HUES64 (cell line): ENCODE data around the gene AAMP.
A peak's percentile ranks its signal among the peaks of the same experiment; 100 is the strongest.

ENCODE experiments used
- H3K27ac ChIP-seq: 2 replicates; pipeline ENCODE4 v1.7.0; 2013; ENCODE audit warnings: low read depth, low read length, inconsistent platforms
- H3K27me3 ChIP-seq: 2 replicates; pipeline ENCODE4 v1.6.1; 2013; ENCODE audit warnings: mild to moderate bottlenecking, low read length; ENCODE audit not compliant: insufficient read depth
- H3K36me3 ChIP-seq: 2 replicates; pipeline ENCODE4 v1.6.1; 2013; ENCODE audit warnings: mild to moderate bottlenecking, low read length; ENCODE audit not compliant: insufficient read depth
- H3K4me1 ChIP-seq: 2 replicates; pipeline ENCODE4 v1.6.1; 2013; ENCODE audit warnings: mild to moderate bottlenecking, low read length, moderate library complexity; ENCODE audit not compliant: insufficient read depth
- H3K4me3 ChIP-seq: 2 replicates; pipeline ENCODE4 v1.5.1; 2013; ENCODE audit warnings: mild to moderate bottlenecking, low read length, moderate library complexity
- H3K9ac ChIP-seq: 2 replicates; pipeline ENCODE4 v1.6.1; 2013; ENCODE audit warnings: mild to moderate bottlenecking, low read depth, low read length
- H3K9me3 ChIP-seq: 2 replicates; pipeline ENCODE4 v1.6.1; 2013; ENCODE audit warnings: low read depth, low read length; ENCODE audit not compliant: insufficient read depth
- WGBS: fragments of 150-250, 120-280 bp; methylation state at CpG from one replicate; pipeline ENCODE4 v1.1.7; 2013; ENCODE audit warnings: missing lambda C conversion rate; 5-methylcytosine and 5-hydroxymethylcytosine counted together

AAMP gene

DNA sequence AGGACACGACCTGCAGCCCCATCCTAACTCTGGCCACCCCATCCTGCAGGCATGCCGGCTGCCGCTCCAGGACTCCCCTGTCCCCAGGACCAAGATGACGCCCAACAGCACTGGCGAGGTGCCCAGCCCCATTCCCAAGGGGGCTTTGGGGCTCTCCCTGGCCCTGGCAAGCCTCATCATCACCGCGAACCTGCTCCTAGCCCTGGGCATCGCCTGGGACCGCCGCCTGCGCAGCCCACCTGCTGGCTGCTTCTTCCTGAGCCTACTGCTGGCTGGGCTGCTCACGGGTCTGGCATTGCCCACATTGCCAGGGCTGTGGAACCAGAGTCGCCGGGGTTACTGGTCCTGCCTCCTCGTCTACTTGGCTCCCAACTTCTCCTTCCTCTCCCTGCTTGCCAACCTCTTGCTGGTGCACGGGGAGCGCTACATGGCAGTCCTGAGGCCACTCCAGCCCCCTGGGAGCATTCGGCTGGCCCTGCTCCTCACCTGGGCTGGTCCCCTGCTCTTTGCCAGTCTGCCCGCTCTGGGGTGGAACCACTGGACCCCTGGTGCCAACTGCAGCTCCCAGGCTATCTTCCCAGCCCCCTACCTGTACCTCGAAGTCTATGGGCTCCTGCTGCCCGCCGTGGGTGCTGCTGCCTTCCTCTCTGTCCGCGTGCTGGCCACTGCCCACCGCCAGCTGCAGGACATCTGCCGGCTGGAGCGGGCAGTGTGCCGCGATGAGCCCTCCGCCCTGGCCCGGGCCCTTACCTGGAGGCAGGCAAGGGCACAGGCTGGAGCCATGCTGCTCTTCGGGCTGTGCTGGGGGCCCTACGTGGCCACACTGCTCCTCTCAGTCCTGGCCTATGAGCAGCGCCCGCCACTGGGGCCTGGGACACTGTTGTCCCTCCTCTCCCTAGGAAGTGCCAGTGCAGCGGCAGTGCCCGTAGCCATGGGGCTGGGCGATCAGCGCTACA lies 7.0 kb downstream of the AAMP start:
- no peaks in the 10 kb centered on the region for H3K9me3 ChIP-seq
- H3K27ac ChIP-seq: no peak overlapping the region
- H3K9ac ChIP-seq: no peak overlapping the region
- no peaks in the 10 kb centered on the region for H3K27me3 ChIP-seq
- H3K36me3 ChIP-seq: peaks cover 44% of the 10 kb centered on the region
- 93% methylated on average over 39 of the region's 39 CpGs for WGBS
- H3K4me3 ChIP-seq: no peak overlapping the region
- peaks cover 12% of the 10 kb centered on the region; the same call in 1 of the 2 replicates for H3K4me1 ChIP-seq

DNA sequence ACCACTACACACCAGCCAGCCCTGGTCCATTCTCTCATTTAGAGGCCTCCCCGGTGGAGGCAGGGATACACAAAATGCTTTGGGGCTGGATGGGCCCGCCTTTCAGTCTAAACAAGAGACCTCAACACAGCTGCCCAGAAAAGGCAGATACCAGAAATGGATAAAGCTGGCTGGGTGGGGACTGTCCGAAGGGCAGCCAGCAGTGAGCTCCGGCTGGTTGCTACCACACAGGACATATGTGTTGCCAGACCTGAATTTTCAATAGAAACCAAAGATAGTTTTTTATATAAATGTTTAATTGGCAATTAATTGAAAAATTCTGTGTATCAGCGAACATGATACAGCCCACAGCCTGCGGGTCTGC lies 7.7 kb downstream of the AAMP start:
- Histone ChIP-seq H3K9ac (no peak overlapping the region), H3K27me3 (no peaks in the 10 kb centered on the region), H3K4me1 (peaks cover 12% of the 10 kb centered on the region; the same call in 1 of the 2 replicates), H3K4me3 (no peak overlapping the region), H3K36me3 (peaks cover 39% of the 10 kb centered on the region), H3K9me3 (no peaks in the 10 kb centered on the region), H3K27ac (no peak overlapping the region)
- WGBS: 92% methylated on average over 6 of the region's 6 CpGs

GRCh38 chr2:218261423-218262236 lies 8.3 kb downstream of the AAMP start:
- Histone ChIP-seq H3K4me3 (no peak overlapping the region), H3K27me3 (no peaks in the 10 kb centered on the region), H3K9ac (no peak overlapping the region), H3K27ac (0 out of 2 replicates have a peak overlapping the region, but pooled peaks have one; percentile 43), H3K4me1 (peaks cover 12% of the 10 kb centered on the region; the same call in 1 of the 2 replicates), H3K36me3 (peaks cover 33% of the 10 kb centered on the region), H3K9me3 (no peaks in the 10 kb centered on the region)
- WGBS: 83% methylated on average over 6 of the region's 8 CpGs

DNA sequence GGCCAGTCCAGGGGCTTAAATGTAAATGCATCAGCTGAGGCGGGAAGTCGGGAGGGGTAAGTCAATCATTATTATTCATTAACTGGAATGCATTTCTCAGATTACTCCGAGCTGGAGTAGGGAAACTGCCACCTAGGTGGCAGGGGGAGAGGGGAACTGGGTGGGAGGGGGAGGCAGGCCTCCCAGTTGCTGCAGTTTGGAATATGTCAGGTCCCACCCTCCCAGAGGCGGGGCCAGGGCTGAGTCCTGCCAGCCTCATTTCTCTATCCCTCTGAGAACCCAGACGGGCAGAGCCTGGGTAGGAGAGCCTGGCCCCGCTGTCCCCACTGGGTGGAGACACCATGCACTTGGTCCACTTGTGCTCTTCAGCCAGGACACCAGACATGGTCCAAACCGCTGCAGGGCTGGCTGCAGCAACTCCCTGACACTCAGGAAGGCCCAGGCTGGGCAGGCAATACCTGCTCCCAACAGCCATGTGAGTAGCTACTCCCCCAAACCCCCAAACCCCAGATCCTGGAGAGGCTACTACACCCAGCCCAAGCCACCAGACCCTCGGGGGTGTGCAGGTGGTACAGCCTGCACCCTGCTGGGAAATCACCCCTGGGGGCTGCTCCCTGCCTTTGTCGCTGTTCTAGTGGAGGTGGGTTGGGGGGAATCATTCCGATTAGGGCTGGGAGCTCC lies 9.1 kb downstream of the AAMP start, which contains the start of gene GPBAR1:
GPBAR1 (plus strand) TSS at position 274 of the 681 bp plus-strand sequence. CDS start 1,710 bp downstream, outside the sequence.
- 46% methylated on average over 8 of the region's 10 CpGs for WGBS
- Histone ChIP-seq H3K9me3 (no peaks in the 10 kb centered on the region), H3K4me1 (peaks cover 12% of the 10 kb centered on the region; the same call in 1 of the 2 replicates), H3K9ac (no peak within 1 kb of the TSS), H3K27me3 (no peaks in the 10 kb centered on the region), H3K27ac (peak within 1 kb of the TSS; percentile 43; the same call in 1 of the 2 replicates), H3K36me3 (peaks cover 28% of the 10 kb centered on the region), H3K4me3 (no peak within 1 kb of the TSS)

GRCh38 chr2:218260166-218260565 lies 9.8 kb downstream of the AAMP start:
- H3K27me3 ChIP-seq: no peaks in the 10 kb centered on the region
- no peaks in the 10 kb centered on the region for H3K9me3 ChIP-seq
- H3K9ac ChIP-seq: no peak overlapping the region
- peaks cover 28% of the 10 kb centered on the region for H3K36me3 ChIP-seq
- 92% methylated on average over 5 of the region's 5 CpGs for WGBS
- H3K4me1 ChIP-seq: peaks cover 12% of the 10 kb centered on the region; the same call in 1 of the 2 replicates
- no peak overlapping the region for H3K4me3 ChIP-seq
- H3K27ac ChIP-seq: no peak overlapping the region; the same call in 1 of the 2 replicates

DNA sequence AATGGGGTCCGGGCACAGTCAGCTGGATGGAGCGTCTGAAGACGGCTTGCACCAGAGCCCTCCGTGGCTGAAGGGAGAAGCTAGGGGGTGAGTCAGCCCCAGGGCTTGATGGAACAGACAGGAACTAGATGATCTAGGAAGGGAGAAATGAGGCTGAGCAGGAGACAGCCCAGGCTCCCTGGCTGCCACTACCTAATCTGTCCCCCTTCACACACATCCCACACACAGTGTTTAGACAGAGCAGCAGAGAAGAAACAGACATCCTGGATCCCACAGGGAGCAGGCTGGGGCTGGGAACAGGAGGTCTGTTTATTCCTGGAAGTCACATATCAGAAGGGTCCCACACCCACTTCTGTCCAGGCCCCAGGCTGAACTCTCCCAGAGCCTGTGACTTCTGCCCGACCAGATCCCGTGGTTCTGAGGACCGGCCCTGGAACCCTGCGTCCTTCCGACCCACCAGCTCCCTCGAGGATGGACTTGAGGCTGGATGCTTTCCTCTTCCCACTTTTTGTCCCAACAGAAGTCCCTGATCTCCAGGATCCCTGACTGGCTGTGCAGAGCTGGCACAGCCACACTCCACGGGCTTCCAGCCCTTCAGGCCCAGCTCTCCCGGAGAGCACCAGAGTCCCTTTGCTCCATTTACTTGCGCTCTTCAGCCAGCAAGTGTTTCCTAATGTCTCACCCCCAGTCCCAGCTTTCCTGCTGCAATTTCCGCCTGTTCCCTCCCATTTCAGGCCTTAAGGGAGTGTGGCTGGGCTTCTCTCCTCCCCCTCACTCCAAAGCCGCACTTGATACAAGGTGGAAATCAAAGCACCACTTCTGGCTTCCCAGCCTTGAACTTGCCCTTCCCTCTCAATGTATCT lies 10.6 kb downstream of the AAMP start:
- peaks cover 12% of the 10 kb centered on the region; the same call in 1 of the 2 replicates for H3K4me1 ChIP-seq
- H3K4me3 ChIP-seq: no peak overlapping the region
- H3K36me3 ChIP-seq: peaks cover 28% of the 10 kb centered on the region
- H3K27ac ChIP-seq: no peak overlapping the region
- no peaks in the 10 kb centered on the region for H3K9me3 ChIP-seq
- 74% methylated on average over 15 of the region's 15 CpGs for WGBS
- H3K9ac ChIP-seq: no peak overlapping the region
- no peaks in the 10 kb centered on the region for H3K27me3 ChIP-seq

GRCh38 chr2:218257390-218257981 lies 12.5 kb downstream of the AAMP start:
- Histone ChIP-seq H3K4me3 (no peak overlapping the region), H3K27me3 (no peaks in the 10 kb centered on the region), H3K9me3 (no peaks in the 10 kb centered on the region), H3K4me1 (peaks cover 12% of the 10 kb centered on the region; the same call in 1 of the 2 replicates), H3K27ac (no peak overlapping the region; the same call in 1 of the 2 replicates), H3K36me3 (peaks cover 37% of the 10 kb centered on the region), H3K9ac (no peak overlapping the region)
- WGBS: 75% methylated on average over 8 of the region's 8 CpGs

DNA sequence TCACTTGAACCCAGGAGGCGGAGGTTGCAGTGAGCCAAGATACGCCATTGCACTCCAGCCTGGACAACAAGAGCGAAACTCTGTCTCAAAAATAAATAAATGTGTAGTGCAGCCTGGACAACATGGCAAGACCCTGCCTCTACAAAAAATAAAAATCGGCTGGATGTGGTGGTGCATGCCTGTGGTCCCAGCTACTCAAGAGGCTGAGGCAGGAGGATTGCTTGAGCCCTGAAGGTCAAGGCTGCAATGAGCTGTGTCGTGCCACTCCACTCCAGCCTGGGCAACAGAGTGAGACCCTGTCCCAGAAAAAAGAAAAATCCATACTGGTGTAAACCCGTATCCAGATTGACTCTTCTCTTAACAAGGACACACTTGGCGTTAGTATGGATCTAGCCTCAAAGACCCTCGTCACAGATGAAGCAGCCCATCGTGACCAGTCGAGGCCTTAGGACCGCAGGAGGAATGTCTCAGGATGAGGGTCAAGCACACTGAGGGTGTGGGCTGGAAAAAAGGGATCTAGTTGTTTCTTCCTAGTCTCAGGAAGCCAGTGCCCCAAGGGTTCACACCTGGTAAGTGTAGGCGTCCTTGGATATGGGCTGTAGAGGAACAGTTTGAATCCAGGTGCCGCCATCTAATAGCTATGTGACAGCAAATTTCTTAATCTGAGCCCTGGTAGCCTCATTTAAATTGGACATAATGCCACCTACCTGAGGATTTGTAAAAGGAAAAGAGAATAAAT lies 13.2 kb downstream of the AAMP start:
- Histone ChIP-seq H3K27me3 (no peaks in the 10 kb centered on the region), H3K4me3 (no peak overlapping the region), H3K9ac (no peak overlapping the region), H3K4me1 (peaks cover 12% of the 10 kb centered on the region; the same call in 1 of the 2 replicates), H3K27ac (no peak overlapping the region), H3K36me3 (peaks cover 44% of the 10 kb centered on the region), H3K9me3 (no peaks in the 10 kb centered on the region)
- WGBS: 94% methylated on average over 13 of the region's 13 CpGs

- Histone ChIP-seq H3K9me3 (no peaks in the 10 kb centered on the region), H3K27ac (no peak overlapping the region), H3K4me3 (no peak overlapping the region), H3K27me3 (no peaks in the 10 kb centered on the region), H3K9ac (no peak overlapping the region), H3K4me1 (0 out of 2 replicates have a peak, but pooled peaks cover 2% of the 10 kb centered on the region), H3K36me3 (peaks cover 57% of the 10 kb centered on the region)
- 89% methylated on average over 6 of the region's 6 CpGs for WGBS
Observed at GRCh38 chr2:218255446-218255845, 14.5 kb downstream of the AAMP start.
